Stomach (tissue), 4 donors: ENCODE data around the gene TENM3.

Experiments used
- POLR2A ChIP-seq, 4 donors: fragments of 450-650 bp; IDR thresholded peaks; one replicate each; pipeline ENCODE4 v1.6.1; 2016; ENCODE audit warnings: antibody characterized with exemption in 4 of 4, control low read depth in 2 of 4, mild to moderate bottlenecking in 1 of 4, moderate library complexity in 1 of 4
- TF ChIP-seq, protein P1 (sequence below), 7 experiments: fragments of 450-650 bp in 4 of 7; fragments of 200-600 bp in 3 of 7; sonication (generic) in 3 of 7; IDR thresholded peaks; one replicate each; pipeline ENCODE4 v1.5.1; 2016 to 2019; ENCODE audit warnings: antibody characterized with exemption in 7 of 7, control low read depth in 2 of 7, mild to moderate bottlenecking in 1 of 7

DNA sequence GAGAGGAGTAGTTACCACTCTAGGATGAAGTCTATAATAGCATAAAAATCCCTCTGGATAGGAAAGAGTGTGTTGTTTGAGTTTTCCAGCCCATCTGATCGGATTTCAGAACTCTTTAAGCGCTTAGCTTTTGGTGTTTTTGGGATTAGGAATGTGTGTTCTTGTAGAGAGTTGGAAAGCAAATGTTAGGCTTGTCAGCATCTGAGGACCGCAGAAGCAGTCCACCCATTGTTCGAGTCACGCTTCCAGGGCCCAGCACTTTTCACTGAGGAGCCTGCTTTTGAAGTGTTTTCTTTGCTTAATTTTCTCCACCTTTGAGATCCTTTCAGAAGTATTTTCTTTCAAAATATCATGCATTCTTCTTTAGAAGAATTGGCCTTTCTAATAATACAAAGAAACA lies 306.2 kb downstream of the TENM3 start:
- no peak for TF ChIP-seq POLR2A (IDR thresholded peaks at IDR 0.05)
- TF ChIP-seq, protein P1, sequence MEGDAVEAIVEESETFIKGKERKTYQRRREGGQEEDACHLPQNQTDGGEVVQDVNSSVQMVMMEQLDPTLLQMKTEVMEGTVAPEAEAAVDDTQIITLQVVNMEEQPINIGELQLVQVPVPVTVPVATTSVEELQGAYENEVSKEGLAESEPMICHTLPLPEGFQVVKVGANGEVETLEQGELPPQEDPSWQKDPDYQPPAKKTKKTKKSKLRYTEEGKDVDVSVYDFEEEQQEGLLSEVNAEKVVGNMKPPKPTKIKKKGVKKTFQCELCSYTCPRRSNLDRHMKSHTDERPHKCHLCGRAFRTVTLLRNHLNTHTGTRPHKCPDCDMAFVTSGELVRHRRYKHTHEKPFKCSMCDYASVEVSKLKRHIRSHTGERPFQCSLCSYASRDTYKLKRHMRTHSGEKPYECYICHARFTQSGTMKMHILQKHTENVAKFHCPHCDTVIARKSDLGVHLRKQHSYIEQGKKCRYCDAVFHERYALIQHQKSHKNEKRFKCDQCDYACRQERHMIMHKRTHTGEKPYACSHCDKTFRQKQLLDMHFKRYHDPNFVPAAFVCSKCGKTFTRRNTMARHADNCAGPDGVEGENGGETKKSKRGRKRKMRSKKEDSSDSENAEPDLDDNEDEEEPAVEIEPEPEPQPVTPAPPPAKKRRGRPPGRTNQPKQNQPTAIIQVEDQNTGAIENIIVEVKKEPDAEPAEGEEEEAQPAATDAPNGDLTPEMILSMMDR (IDR thresholded peaks at IDR 0.05): no peak
